Fibroblast of skin of left biceps (primary cell): ENCODE measurements around the gene CUBN.

Source experiments
- DNase-seq, 2 experiments: peaks; one replicate each; pipeline ENCODE4 v3.0.0-alpha.2; 2013; ENCODE audit warnings: low read depth in 2 of 2

CUBN gene

GRCh38 chr10:16987976-16988610, 141.5 kb downstream of the CUBN start:
- no peak for DNase-seq

- peak; percentile 73 to 74 for DNase-seq
Measured at GRCh38 chr10:16987206-16987621, 142.4 kb downstream of the CUBN start.

GRCh38 chr10:16986406-16987205, 143.0 kb downstream of the CUBN start:
- DNase-seq, result peak; percentile 92 to 94

DNA sequence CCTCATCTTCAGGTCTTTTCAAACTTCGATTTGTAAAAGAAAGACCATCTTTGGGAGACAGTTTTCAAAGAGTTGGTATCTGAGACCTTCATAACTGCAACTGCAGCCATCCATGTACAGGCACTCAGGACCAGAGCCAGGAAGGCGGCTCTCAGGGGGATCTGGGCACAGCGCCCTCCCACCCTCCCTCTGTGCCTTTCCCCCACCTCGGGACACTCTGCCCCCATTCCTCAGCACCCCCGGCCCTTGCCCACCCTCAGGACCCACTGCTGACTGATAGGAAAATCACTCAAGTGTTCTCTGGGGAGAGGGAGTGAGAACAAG, 143.6 kb downstream of the CUBN start:
- no peak for DNase-seq

DNA sequence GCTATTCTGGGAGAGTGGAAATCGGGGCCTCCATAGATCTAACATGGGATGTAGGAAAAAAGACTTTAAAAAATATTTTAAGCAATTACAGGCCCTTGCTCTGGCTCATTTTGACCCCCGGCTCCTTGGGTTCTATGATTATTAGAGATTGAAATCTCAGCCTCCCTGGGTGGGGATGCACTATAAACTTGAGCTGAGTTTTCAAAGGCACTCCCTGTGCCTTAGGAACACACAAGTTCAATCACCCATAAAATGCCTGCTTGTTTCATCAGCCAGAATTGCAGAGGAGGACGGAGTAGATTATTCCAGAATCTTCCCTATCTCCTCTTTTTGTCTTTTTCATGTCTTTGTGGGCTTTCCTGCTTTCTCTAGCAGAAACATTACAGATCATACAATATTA, 145.4 kb downstream of the CUBN start:
- DNase-seq, result no peak

DNA sequence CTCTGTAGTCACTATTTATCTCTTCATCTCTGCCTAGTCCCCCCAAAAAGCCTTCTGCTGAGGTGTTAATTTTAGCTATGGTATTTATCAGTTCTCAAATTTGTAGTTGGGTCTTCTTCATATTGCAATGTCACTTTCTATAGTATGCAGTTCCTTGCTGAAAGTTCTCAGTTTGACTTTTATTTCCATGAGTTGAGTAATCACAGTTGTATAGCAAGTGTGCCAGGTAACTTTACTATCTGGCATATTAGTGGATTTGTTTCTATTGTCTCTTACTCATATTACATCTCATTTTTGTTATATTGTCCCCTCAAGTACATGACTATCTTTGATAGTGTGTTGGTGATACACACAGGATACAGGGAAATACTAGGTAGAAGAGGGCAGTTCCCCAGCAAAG, 152.8 kb downstream of the CUBN start:
- DNase-seq, result no peak

DNA sequence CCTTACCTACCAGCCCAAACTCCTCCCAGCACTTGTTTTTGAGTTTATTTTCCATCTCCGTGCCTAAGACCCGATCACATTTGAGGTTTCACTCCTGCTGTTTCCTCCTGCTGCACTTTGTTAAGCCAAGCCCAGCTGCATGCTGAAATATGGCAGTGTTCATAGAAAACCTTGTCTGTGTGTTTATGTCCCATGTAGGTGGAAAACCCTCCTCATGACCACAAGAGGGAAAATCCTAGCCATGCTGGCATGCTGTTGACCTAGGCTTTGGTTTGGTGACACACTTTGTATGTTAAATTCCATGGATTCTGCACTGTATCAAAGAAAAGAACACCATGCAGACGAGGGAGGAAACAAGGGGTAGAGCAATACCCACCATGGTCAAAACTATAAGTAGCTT, 154.4 kb downstream of the CUBN start:
- DNase-seq, result no peak

GRCh38 chr10:16968416-16969041, 161.1 kb downstream of the CUBN start:
- no peak for DNase-seq

DNA sequence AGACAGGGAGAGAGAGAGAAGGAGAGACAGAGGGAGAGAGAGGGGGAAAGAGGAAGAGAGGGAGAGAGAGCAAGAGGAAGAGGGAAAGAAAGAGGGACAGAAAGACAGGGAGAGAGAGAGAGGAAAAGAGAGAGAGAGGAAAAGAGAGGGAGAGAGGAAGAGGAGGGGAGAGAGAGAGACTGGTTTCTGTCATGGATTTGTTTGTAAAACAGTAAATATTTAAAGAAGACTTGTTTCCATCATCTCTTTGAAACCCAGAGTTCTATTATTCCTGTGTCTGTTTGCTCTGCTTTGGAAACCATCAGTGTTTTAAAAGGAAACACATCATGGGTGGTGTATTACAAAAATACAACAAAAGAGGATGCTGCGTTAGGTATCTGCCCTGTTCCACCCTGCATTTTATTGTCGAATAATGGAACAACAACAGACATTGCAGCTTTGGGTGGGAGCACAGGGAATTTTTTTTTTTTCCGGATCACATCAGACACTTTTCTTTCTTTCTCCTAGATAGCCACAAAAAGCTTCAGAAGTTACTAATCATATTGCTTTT, 161.7 kb downstream of the CUBN start:
- DNase-seq, result no peak

DNA sequence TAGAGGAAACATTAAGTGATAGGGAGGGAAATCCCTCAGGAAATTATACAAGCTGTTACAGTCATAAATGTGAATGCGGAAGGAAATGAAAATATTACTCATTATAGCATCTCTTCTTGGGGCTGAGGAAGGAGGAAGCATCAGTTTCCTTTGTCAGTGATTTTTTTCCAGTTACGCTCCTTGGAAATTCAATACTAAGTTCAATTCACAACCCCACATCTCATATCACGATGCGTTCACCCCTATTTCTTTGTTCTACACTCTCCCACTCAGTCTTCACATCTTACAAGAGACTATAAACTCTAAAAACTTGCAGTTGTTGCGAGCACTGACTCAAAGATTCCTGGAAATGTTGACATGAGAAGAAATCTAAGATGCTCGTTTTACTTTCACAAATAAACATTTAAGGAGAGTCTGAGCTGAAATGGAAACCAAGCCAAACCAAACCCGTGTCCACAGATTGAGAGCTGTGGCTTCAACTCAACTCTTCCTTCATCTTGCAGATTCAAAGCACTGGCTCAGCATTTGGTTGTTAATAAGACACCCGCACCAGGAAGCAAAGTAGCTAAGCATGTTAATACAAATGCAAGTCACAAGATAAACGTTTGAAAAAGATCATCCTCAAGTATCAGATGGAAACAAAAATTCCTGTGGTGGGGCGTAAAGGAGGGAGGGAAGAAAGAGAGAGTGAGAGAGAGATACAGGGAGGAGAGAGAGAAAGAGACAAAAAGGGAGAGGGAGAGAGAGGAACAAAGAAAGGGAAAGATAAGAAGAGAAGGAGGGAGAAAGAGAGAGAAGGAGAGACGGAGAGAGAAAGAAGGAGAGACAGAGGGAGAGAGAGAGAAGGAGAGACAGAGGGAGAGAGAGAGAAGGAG, 162.4 kb downstream of the CUBN start:
- DNase-seq, result peak; percentile 47 to 49

GRCh38 chr10:16965740-16966447, 163.7 kb downstream of the CUBN start:
- peak; percentile 93 to 94 for DNase-seq

DNA sequence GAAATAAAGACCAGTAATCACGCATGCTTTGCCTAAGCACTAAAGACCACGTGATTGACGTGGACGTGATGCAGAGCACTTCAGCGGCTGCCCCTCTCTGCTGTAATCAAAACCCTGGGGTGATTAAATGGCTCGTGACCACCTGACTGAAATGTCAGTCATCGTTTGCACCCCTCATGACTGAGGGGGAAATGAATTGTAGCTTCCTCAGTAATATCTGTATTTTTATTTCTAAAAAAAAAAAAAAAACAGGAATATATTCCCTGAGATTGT, 164.3 kb downstream of the CUBN start:
- no peak for DNase-seq

GRCh38 chr10:16964576-16965343, 164.9 kb downstream of the CUBN start:
- DNase-seq, result no peak

DNA sequence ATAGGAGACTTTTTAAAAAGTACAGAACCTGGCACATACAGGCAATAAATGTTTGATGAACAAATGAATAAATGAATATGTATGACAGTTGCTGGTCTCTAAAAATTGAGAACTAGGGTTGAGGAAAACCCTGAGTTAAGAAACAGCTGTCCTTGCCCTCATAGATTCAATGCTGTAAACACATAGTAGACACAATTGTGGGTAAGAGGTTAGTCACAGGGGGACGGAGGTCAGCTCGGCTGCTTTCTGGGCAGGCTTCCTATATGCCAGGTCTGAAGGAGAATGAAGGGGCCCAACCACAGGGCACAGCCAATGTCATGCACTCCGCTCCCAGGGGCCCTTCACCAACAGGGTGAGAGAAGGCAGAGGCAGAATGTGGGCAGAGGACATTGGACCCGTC, 169.1 kb downstream of the CUBN start:
- no peak for DNase-seq

- no peak for DNase-seq
Measured at GRCh38 chr10:16957038-16957437, 172.6 kb downstream of the CUBN start.

GRCh38 chr10:16954280-16955030, 175.2 kb downstream of the CUBN start:
- no peak for DNase-seq

DNA sequence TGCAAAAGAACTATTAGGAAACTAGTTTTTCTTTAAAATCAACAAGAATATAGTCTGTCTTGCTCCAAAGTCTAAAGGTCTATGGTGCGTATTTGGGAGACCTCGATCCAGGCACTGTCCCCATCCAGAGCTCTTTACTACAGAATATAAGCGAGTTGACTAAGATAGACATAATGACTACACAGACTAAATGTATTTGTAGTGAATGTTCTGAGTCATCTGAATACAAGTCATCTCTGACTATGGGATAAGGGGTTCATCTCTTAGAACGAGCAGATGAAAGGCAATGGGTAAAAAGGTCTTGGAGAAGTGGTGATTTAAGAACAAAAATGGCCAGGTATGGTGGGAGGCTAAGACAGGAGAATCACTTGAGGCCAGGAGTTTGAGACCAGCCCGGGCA, 176.3 kb downstream of the CUBN start:
- DNase-seq, result no peak

DNA sequence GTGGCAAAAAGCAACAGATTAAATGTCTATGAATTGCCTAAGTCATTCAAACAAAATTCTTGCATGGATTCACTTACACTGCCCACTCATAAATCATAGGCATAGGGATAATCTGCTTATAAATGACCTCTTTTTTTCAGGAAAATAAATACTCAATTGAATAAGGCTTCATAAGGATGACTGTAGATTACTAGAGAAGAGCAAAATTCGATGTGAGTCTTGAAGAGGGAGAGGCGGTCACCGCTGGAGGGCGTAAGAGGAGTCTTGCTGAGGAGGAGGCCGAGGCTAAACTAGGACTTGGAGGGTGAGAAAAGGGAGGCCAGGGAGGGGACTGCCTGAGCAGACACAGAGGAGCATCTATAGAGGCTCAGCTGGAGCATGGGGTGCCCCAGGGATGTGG, 177.0 kb downstream of the CUBN start:
- no peak for DNase-seq

DNA sequence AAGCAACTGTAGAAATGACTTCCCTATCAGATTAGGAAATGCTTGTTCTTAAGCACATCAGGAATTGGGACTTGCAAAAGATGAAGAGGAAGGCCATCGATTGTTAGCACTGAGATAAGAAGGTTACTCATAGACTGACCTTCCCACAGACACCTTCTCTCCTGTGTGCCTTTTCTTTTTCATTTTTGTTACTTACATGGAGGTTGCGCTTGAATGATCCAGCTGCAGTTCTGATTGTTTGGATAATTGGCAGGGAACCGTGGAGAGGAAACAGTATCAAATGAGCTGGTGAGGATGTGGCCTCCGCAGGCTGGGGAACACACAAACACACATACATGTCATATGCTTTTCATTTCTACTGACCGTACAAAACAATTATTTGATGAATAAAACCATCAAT, 177.5 kb downstream of the CUBN start:
- no peak for DNase-seq
